Heart left ventricle (tissue), 16 donors: ENCODE data around the gene RIN3. TPM values are rescaled to one million over a fixed set of nuclear protein-coding genes. Genes with fewer than 3 reads are reported as not detected.

ENCODE experiments used
- ATAC-seq, 4 donors: fragments of 200-7000 bp; cut with Tn5 transposase; one replicate each; pipeline ENCODE4 v1.9.1; 2020 to 2022; ENCODE audit warnings: moderate library complexity in 4 of 4, mild to moderate bottlenecking in 3 of 4, moderate number of reproducible peaks in 1 of 4
- DNase-seq, 5 donors: peaks; one replicate each; pipeline ENCODE4 v3.0.0-alpha.2; 2020
- H3K27ac ChIP-seq, 12 donors: fragments of 200-600 bp; sonication (generic) in 4 of 12; one replicate each; pipeline versions ENCODE4 v1.5.0 to v1.8.0; 2016 to 2022; ENCODE audit warnings: mild to moderate bottlenecking in 2 of 12
- H3K27me3 ChIP-seq, 9 donors: fragments of 200-600 bp; sonication (generic) in 2 of 9; one replicate each; pipeline versions ENCODE4 v1.5.1 to v1.8.0; 2016 to 2022; ENCODE audit warnings: mild to moderate bottlenecking in 3 of 9
- H3K36me3 ChIP-seq, 9 donors: fragments of 200-600 bp; sonication (generic) in 2 of 9; one replicate each; pipeline versions ENCODE4 v1.5.0 to v1.8.0; 2018 to 2022; ENCODE audit warnings: mild to moderate bottlenecking in 2 of 9
- H3K4me1 ChIP-seq, 12 donors: fragments of 200-600 bp; sonication (generic) in 4 of 12; one replicate each; pipeline versions ENCODE4 v1.5.0 to v1.8.0; 2016 to 2022; ENCODE audit warnings: mild to moderate bottlenecking in 3 of 12
- H3K4me3 ChIP-seq, 12 donors: fragments of 200-600 bp; sonication (generic) in 4 of 12; one replicate each; pipeline versions ENCODE4 v1.5.0 to v1.8.0; 2017 to 2022; ENCODE audit warnings: mild to moderate bottlenecking in 9 of 12, moderate library complexity in 4 of 12
- H3K9me3 ChIP-seq, 12 donors: fragments of 200-600 bp; sonication (generic) in 4 of 12; one replicate each; pipeline versions ENCODE4 v1.5.0 to v1.8.0; 2016 to 2022; ENCODE audit warnings: mild to moderate bottlenecking in 1 of 12
- POLR2A ChIP-seq, 2 donors: fragments of 450-650 bp; IDR thresholded peaks; one replicate each; pipeline ENCODE4 v1.6.1; 2017; ENCODE audit warnings: antibody characterized with exemption in 2 of 2, mild to moderate bottlenecking in 2 of 2, moderate library complexity in 2 of 2
- WGBS, 4 donors: extraction: QIAGEN DNeasy Blood & Tissue Kit in 2 of 4; methylation state at CpG; one replicate each; pipeline versions ENCODE4 v1.1.5 to v1.1.7; 2013 to 2018; 5-methylcytosine and 5-hydroxymethylcytosine counted together
- intact Hi-C, 10 donors: fragments of 100-400 bp; cut with DNase I; formaldehyde crosslinking; loops; one replicate each; pipeline versions ENCODE4 v1.11.1 to v1.14.2; 2022
- polyA plus RNA-seq, 2 donors: library from polyadenylated mRNA; stranded (reverse); fragments of 200-250 nt; gene quantifications; one replicate each; pipeline ENCODE4 v1.2.3, GENCODE V29; 2013
- total RNA-seq, 9 donors: library from RNA; depleted of rRNA in 2 of 9; stranded (reverse); fragments of >200 nt in 2 of 9; fragmentation: NEBNext Ultra II Directional in 3 of 9; extraction: Animal tissue kit (Norgen Biotek cat#: 25700) in 3 of 9; gene quantifications; one replicate each; pipeline versions ENCODE4 v1.1.0 to v1.2.4, GENCODE V29; 2016 to 2023
- TF ChIP-seq, protein P1 (sequence below), 12 donors: fragments of 200-600 bp; sonication (generic) in 4 of 12; IDR thresholded peaks; one replicate each; pipeline versions ENCODE4 v1.5.0 to v1.8.0; 2018 to 2022; ENCODE audit warnings: antibody characterized with exemption in 12 of 12, mild to moderate bottlenecking in 5 of 12
- donor health status: ischemic (EF 13 %, LVEDD 7.1; RV severe dilation, severe dysfunction).
- donor health status: healthy with polysubstance abuse.
- donor health status: DM: no; HTN: yes; CAD: no.
- donor health status: DM: no; HTN: no; CAD: no.
- donor health status: ischemic (EF 25% LVEDD 6.9; RV normal size, moderate dysfunction).
- donor health status: ischemic (EF 25% LVEDD 5.7; RV mildly dilated, moderate dysfunction).
- donor health status: healthy.
- donor health status: DM: yes; HTN: yes; CAD: no.
- donor health status: ischemic (EF 35%, LVEDD 5.7; RV mildly dilated, moderate dysfunction).
- donor health status: nonischemic (EF 11% LVEDD 7.7; RV severe dilation, severe dysfunction).
- donor health status: DM: yes; HTN: yes; CAD: no.
- donor health status: PGD.
- donor health status: ischemic (EF 29% LVEDD 5.4; RV normal size, mild dysfunction).
- donor health status: nonischemic (EF 23%, LVEDD 6.1; RV moderate dilation, normal function).

Gene RIN3
- total and polyA plus RNA-seq, 11 donors, result 8.6 to 37.0 (median 12.7) TPM

DNA sequence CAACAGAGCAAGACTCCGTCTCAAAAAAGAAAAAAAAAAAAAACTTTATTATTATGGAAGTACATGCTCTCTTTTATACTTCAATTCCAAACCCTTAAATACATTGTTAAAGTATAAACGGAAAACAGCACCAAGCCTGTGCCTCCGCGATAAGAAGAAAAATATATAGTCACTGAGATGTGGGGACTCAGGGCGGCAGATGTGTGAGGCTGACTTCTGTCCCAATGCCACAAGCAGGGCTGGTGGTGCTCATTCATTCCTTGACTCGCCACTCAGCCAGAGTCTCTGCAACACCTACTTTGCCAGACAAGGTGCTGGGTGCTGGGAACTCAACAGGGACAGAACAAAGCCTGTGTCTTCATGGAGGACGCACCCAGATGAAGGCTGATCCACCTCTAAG lies 221.0 kb downstream of the RIN3 start:
- Histone ChIP-seq H3K27me3 (no peaks in the 10 kb centered on the region), H3K9me3 (no peaks in the 10 kb centered on the region), H3K36me3 (peaks cover 0 to 51% (median 18%) of the 10 kb centered on the region in 9 donors), H3K4me3 (no peak overlapping the region), H3K27ac (no peak overlapping the region), H3K4me1 (peaks cover 0 to 46% (median 15%) of the 10 kb centered on the region in 12 donors)
- TF ChIP-seq, protein P1, sequence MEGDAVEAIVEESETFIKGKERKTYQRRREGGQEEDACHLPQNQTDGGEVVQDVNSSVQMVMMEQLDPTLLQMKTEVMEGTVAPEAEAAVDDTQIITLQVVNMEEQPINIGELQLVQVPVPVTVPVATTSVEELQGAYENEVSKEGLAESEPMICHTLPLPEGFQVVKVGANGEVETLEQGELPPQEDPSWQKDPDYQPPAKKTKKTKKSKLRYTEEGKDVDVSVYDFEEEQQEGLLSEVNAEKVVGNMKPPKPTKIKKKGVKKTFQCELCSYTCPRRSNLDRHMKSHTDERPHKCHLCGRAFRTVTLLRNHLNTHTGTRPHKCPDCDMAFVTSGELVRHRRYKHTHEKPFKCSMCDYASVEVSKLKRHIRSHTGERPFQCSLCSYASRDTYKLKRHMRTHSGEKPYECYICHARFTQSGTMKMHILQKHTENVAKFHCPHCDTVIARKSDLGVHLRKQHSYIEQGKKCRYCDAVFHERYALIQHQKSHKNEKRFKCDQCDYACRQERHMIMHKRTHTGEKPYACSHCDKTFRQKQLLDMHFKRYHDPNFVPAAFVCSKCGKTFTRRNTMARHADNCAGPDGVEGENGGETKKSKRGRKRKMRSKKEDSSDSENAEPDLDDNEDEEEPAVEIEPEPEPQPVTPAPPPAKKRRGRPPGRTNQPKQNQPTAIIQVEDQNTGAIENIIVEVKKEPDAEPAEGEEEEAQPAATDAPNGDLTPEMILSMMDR (IDR thresholded peaks at IDR 0.05), result no peak
- TF ChIP-seq POLR2A (IDR thresholded peaks at IDR 0.05), result no peak
- ATAC-seq (no peak), DNase-seq (no peak)
- 89 to 96% (median 94%) methylated on average over 7 of the region's 7 CpGs for WGBS, 4 donors
- intact Hi-C loops, result no loop called here

DNA sequence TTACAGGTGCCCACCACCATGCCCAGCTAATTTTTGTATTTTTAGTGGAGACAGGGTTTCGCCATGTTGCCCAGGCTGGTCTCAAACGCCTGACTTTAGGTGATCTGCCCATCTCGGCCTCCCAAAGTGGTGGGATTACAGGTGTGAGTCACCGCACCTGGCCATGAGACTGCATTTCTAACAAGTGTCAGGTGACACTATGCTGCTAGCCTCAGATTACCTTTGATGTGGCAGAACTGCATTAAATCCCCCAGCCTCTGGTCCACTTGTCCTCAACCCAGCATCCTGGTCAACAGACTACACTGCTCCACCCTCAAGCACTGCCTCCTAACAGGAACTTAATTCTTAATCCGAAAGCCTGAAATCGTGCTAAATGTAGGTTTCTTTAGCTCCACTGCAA lies 221.8 kb downstream of the RIN3 start:
- 87 to 97% (median 95%) methylated on average over 6 of the region's 6 CpGs for WGBS, 4 donors
- DNase-seq (no peak), ATAC-seq (no peak)
- Histone ChIP-seq H3K4me3 (no peak overlapping the region), H3K9me3 (no peaks in the 10 kb centered on the region), H3K4me1 (peaks cover 0 to 45% (median 12%) of the 10 kb centered on the region in 12 donors), H3K27ac (no peak overlapping the region), H3K36me3 (peaks cover 0 to 53% (median 20%) of the 10 kb centered on the region in 9 donors), H3K27me3 (no peaks in the 10 kb centered on the region)
- TF ChIP-seq POLR2A (IDR thresholded peaks at IDR 0.05), result no peak
- TF ChIP-seq, protein P1 (IDR thresholded peaks at IDR 0.05), result no peak
- intact Hi-C loops, result no loop called here

DNA sequence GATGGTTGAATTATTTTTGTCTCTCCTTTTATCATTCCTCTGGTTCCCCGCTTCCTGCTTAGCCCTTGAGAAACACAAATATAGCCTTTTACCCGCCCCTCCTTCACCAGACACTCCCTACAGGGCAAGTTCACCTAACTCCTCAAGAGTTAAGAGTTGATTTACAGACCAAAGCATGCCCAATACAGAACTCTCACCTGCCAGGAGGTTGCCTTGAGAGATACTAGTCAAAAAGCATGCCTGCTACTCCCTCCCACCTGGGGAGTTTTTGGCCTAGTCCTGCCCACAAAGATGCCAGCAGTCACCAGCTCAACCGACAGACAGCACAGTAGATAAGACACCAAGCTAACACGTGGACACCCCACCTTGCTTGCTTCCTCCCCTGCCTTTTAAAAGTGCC lies 223.6 kb downstream of the RIN3 start:
- H3K4me3 ChIP-seq, result no peak overlapping the region
- H3K27me3 ChIP-seq, result no peaks in the 10 kb centered on the region
- intact Hi-C loops, result loop anchor here in 1 of 10 donors (2.0 kb wide), 1 partner anchor 28 kb away; no protein-coding TSS in a partner anchor
- WGBS, 4 donors, result 31 to 42% (median 33%) methylated on average over 4 of the region's 4 CpGs
- peak overlapping the region in 3 of 12 donors; percentile 5 to 32 (median 22) for H3K27ac ChIP-seq
- DNase-seq (no peak), ATAC-seq (no peak)
- H3K36me3 ChIP-seq, result peaks cover 0 to 53% (median 17%) of the 10 kb centered on the region in 9 donors
- TF ChIP-seq, protein P1 (IDR thresholded peaks at IDR 0.05), result no peak
- no peak for TF ChIP-seq POLR2A (IDR thresholded peaks at IDR 0.05)
- no peaks in the 10 kb centered on the region for H3K9me3 ChIP-seq
- H3K4me1 ChIP-seq, result peaks cover 0 to 44% (median 9%) of the 10 kb centered on the region in 12 donors

DNA sequence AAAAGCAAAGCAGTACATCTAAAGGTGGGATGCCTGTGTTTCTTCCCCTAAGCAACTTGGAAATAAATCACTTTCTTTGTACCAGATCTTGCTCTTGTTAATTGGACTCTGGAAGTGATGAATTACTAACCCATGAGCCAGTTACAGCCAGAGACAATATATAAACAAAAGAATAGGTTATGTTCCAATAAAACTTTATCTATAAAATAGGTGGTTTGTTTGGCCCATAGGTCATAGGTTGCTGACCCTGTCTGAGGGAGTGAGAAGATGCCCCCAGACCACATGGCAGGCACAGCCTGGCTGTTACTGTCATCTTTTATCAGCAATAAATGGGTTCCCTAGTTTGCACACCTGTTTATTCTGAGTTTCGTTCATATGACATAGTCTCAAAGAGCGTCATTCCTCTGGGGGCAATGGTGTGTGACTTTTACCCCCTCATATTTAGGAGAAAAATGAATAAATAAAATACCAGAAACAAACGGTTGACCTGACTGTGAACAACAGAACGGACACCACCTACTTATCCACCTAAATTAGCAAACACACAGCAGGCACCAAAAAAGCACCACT lies 224.1 kb downstream of the RIN3 start:
- no peak overlapping the region for H3K27ac ChIP-seq
- H3K4me3 ChIP-seq, result no peak overlapping the region
- H3K4me1 ChIP-seq, result peaks cover 0 to 39% (median 9%) of the 10 kb centered on the region in 12 donors
- intact Hi-C loops, result loop anchor here in 1 of 10 donors (2.0 kb wide), 1 partner anchor 29 kb away; no protein-coding TSS in a partner anchor
- peaks cover 0 to 53% (median 21%) of the 10 kb centered on the region in 9 donors for H3K36me3 ChIP-seq
- H3K9me3 ChIP-seq, result no peaks in the 10 kb centered on the region
- H3K27me3 ChIP-seq, result no peaks in the 10 kb centered on the region
- DNase-seq, result no peak
- TF ChIP-seq, protein P1 (IDR thresholded peaks at IDR 0.05), result no peak
- TF ChIP-seq POLR2A (IDR thresholded peaks at IDR 0.05), result no peak
- ATAC-seq, result no peak
- WGBS, 4 donors, result 89 to 93% (median 92%) methylated on average over 4 of the region's 4 CpGs

Other genes with a start within 250 kb of the RIN3 start
- gene SLC24A4, start 190.6 kb upstream of the RIN3 start, total RNA-seq, result 1 to 10 TPM in 1 of 9 donors, under 1 TPM in 8; 0.05 to 1.6 (median 0.24) TPM
- gene SLC24A4, start 190.6 kb upstream of the RIN3 start, polyA plus RNA-seq, result under 1 TPM; 0.08 to 0.19 TPM
- gene LGMN, start 234.8 kb downstream of the RIN3 start, total RNA-seq, result 100 to 1,000 TPM in 8 of 9 donors, 10 to 100 TPM in 1; 92.7 to 327 (median 114) TPM
- 100 to 1,000 TPM in 1 of 2 donors, 10 to 100 TPM in 1; 78.8 to 106 TPM for gene LGMN, start 234.8 kb downstream of the RIN3 start, polyA plus RNA-seq